MM.1S (cell line): ENCODE measurements around the gene PPEF1.
A peak's percentile ranks its signal among the peaks of the same experiment; 100 is the strongest.

Source experiments
- DNase-seq: peaks from one replicate; pipeline ENCODE4 v3.0.0-alpha.2; 2015
- H2AFZ ChIP-seq: fragments of 300-600 bp; sonication (generic); 2 replicates; pipeline ENCODE4 v1.6.0; 2016; ENCODE audit warnings: antibody characterized with exemption, low read length
- H3F3A ChIP-seq: fragments of 300-600 bp; sonication (generic); 2 replicates; pipeline ENCODE4 v1.6.1; 2016; ENCODE audit warnings: mild to moderate bottlenecking, antibody characterized with exemption, low read length, moderate library complexity, mixed read lengths; ENCODE audit not compliant: insufficient read depth
- H3K27ac ChIP-seq: fragments of 300-600 bp; sonication (generic); 2 replicates; pipeline ENCODE4 v1.5.1; 2016; ENCODE audit warnings: mild to moderate bottlenecking, low read length
- H3K27me3 ChIP-seq: fragments of 300-600 bp; sonication (generic); replicated peaks from 2 replicates; pipeline ENCODE4 v1.6.0; 2016; ENCODE audit warnings: low read length; ENCODE audit not compliant: insufficient read depth
- H3K36me3 ChIP-seq: fragments of 300-600 bp; sonication (generic); replicated peaks from 2 replicates; pipeline ENCODE4 v1.6.1; 2016; ENCODE audit warnings: mild to moderate bottlenecking, low read length, mixed read lengths; ENCODE audit not compliant: insufficient read depth
- H3K4me1 ChIP-seq: fragments of 300-600 bp; sonication (generic); 2 replicates; pipeline ENCODE4 v1.6.1; 2016; ENCODE audit warnings: low read length, mixed read lengths
- H3K4me2 ChIP-seq: fragments of 300-600 bp; sonication (generic); 2 replicates; pipeline ENCODE4 v1.6.0; 2016; ENCODE audit warnings: low read depth, low read length
- H3K4me3 ChIP-seq: fragments of 300-600 bp; sonication (generic); 2 replicates; pipeline ENCODE4 v1.5.1; 2016; ENCODE audit warnings: low read length, mixed read lengths
- H3K79me2 ChIP-seq: fragments of 300-600 bp; sonication (generic); 2 replicates; pipeline ENCODE4 v1.6.1; 2016; ENCODE audit warnings: mixed run types, low read length, mixed read lengths
- H3K9ac ChIP-seq: fragments of 300-600 bp; sonication (generic); 2 replicates; pipeline ENCODE4 v1.6.1; 2016; ENCODE audit warnings: low read length, mixed read lengths
- H3K9me2 ChIP-seq: fragments of 300-600 bp; sonication (generic); replicated peaks from 2 replicates; pipeline ENCODE4 v1.6.1; 2016; ENCODE audit warnings: mild to moderate bottlenecking, low read length, mixed read lengths; ENCODE audit not compliant: insufficient read depth
- H3K9me3 ChIP-seq: fragments of 300-600 bp; sonication (generic); replicated peaks from 2 replicates; pipeline ENCODE4 v1.6.1; 2016; ENCODE audit warnings: mild to moderate bottlenecking, low read length, mixed read lengths; ENCODE audit not compliant: insufficient read depth
- H4K20me1 ChIP-seq: fragments of 300-600 bp; sonication (generic); 2 replicates; pipeline ENCODE4 v1.6.1; 2016; ENCODE audit warnings: mild to moderate bottlenecking, low read length, moderate library complexity, mixed read lengths; ENCODE audit not compliant: insufficient read depth
- EZH2 ChIP-seq: fragments of 300-600 bp; sonication (generic); optimal IDR thresholded peaks from 2 replicates; pipeline ENCODE3; 2017; ENCODE audit warnings: low read depth, mild to moderate bottlenecking, antibody characterized with exemption, low read length, mixed read lengths
- EZH2phosphoT487 ChIP-seq: fragments of 300-600 bp; sonication (generic); IDR thresholded peaks from 2 replicates; pipeline ENCODE4 v1.6.1; 2018; ENCODE audit warnings: antibody characterized with exemption, low read length
- TF ChIP-seq, protein P1 (sequence below): fragments of 300-600 bp; sonication (generic); IDR thresholded peaks from 2 replicates; pipeline ENCODE4 v1.5.1; 2016; ENCODE audit warnings: antibody characterized with exemption, low read length, mixed read lengths

The PPEF1 gene

DNA sequence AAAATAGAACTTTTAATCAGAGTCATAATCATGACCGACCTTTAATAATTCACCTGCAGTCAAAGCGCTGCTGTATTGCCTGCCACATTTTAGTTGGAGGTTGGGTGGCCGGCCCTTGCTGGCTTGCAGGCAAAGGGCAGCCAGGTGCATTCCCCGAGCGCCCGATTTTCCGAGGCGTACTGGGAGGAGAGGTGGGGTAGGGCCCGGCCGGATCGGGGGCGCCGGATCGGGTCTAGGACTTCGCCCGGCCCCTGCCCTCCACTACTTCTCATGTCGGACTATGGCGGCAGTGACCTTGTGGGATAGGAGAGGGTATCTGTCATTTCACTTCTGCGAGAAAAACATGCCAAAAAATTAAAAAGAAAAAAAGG is 33.0 kb upstream of the PPEF1 start:
- Histone ChIP-seq H3K27me3 (no peaks in the 10 kb centered on the region), H3K9ac (peak overlapping the region; percentile 67), H3K9me3 (no peaks in the 10 kb centered on the region), H3F3A (peaks cover 2% of the 10 kb centered on the region; the same call in 1 of the 2 replicates), H3K4me1 (no peaks in the 10 kb centered on the region), H3K9me2 (no peaks in the 10 kb centered on the region), H3K4me3 (peak overlapping the region; percentile 70), H3K36me3 (no peaks in the 10 kb centered on the region), H3K79me2 (no peaks in the 10 kb centered on the region), H2AFZ (peak overlapping the region; percentile 72), H3K27ac (peak overlapping the region; percentile 50; the same call in 1 of the 2 replicates), H3K4me2 (peak overlapping the region; percentile 57; the same call in 1 of the 2 replicates), H4K20me1 (no peaks in the 10 kb centered on the region)
- TF ChIP-seq EZH2, result no peak
- TF ChIP-seq, protein P1, sequence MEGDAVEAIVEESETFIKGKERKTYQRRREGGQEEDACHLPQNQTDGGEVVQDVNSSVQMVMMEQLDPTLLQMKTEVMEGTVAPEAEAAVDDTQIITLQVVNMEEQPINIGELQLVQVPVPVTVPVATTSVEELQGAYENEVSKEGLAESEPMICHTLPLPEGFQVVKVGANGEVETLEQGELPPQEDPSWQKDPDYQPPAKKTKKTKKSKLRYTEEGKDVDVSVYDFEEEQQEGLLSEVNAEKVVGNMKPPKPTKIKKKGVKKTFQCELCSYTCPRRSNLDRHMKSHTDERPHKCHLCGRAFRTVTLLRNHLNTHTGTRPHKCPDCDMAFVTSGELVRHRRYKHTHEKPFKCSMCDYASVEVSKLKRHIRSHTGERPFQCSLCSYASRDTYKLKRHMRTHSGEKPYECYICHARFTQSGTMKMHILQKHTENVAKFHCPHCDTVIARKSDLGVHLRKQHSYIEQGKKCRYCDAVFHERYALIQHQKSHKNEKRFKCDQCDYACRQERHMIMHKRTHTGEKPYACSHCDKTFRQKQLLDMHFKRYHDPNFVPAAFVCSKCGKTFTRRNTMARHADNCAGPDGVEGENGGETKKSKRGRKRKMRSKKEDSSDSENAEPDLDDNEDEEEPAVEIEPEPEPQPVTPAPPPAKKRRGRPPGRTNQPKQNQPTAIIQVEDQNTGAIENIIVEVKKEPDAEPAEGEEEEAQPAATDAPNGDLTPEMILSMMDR, result no peak
- no peak for TF ChIP-seq EZH2phosphoT487
- DNase-seq, result no peak

DNA sequence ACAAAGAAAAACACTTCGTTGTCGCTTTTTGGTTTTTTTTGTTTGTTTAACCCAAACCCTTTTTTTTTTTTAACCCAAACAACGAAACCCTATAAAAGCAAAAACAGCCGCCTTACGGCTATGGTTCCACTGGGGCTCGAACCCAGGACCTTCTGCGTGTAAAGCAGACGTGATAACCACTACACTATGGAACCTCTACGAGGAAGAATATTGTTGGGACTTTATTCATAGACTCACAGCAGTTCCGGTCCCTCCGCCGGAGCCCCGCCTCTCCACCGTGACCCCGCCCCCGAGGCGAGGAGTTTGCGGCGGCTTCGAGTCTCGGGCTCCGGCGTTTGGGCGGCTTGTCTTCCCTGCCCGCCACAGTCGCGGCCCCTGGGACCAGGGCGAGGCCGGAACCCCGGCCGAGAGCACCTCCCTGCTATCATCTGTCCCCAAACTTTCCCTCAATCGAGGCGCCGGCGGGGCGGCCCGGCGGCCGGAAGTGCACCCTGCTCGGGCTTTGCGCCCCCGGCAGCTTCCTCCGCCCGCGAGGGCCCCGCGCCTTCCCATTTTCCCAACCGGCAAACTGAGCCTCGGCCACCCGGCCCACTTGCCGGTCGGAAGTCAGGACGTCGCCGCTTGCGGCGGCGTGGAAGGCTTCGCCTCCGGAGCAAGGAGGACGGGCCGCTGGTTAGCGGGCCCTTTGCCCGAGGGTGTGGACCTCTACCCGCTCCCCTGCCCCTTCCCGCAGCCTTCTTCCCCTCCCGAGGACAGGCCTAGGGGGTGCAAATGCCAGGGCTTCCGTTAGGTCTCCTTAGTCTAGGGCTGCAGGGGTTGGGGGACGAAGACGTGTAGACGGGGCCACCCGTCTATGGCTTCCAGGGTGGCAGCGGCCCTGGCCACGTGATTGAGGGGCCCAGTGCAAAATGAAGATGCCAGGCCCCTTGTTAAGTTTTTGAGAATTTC is 32.4 kb upstream of the PPEF1 start:
- peak overlapping the region; percentile 69; the same call in 1 of the 2 replicates for H3K4me2 ChIP-seq
- peaks cover 2% of the 10 kb centered on the region; the same call in 1 of the 2 replicates for H3F3A ChIP-seq
- no peaks in the 10 kb centered on the region for H3K79me2 ChIP-seq
- DNase-seq, result peak; percentile 73
- peak overlapping the region; percentile 70 for H3K4me3 ChIP-seq
- TF ChIP-seq, protein P1, result no peak
- TF ChIP-seq EZH2, result no peak
- no peak for TF ChIP-seq EZH2phosphoT487
- H3K4me1 ChIP-seq, result no peaks in the 10 kb centered on the region
- no peaks in the 10 kb centered on the region for H3K9me3 ChIP-seq
- H2AFZ ChIP-seq, result peak overlapping the region; percentile 78
- H3K36me3 ChIP-seq, result no peaks in the 10 kb centered on the region
- no peaks in the 10 kb centered on the region for H4K20me1 ChIP-seq
- no peaks in the 10 kb centered on the region for H3K9me2 ChIP-seq
- H3K27me3 ChIP-seq, result no peaks in the 10 kb centered on the region
- H3K27ac ChIP-seq, result peak overlapping the region; percentile 67; the same call in 1 of the 2 replicates
- peak overlapping the region; percentile 67 for H3K9ac ChIP-seq

DNA sequence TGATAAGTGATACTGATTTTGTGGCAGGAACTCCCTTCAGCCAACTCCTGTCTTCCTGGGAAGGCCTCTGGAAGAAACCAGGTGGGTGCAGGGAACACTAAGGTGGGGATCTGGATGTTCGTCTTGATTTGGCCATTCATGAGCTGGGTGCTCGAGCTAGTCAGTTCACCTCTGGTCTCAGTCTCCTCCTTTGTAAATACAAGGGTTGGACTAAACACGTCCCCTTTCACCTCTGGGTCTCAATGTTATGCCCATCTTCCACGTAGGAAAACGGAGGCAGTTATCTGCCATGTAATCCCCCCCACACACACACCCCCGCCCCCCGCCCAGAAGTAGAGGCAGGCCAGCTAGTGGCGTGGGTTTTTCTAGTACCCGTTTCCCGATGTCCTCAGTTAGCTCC is 31.4 kb upstream of the PPEF1 start:
- H3K4me2 ChIP-seq, result no peak overlapping the region
- TF ChIP-seq EZH2, result no peak
- TF ChIP-seq, protein P1, result no peak
- TF ChIP-seq EZH2phosphoT487, result no peak
- H3F3A ChIP-seq, result peaks cover 2% of the 10 kb centered on the region; the same call in 1 of the 2 replicates
- H3K9me3 ChIP-seq, result no peaks in the 10 kb centered on the region
- no peak overlapping the region for H3K27ac ChIP-seq
- H3K9ac ChIP-seq, result no peak overlapping the region
- H3K4me1 ChIP-seq, result no peaks in the 10 kb centered on the region
- no peak overlapping the region for H2AFZ ChIP-seq
- no peaks in the 10 kb centered on the region for H3K79me2 ChIP-seq
- H3K9me2 ChIP-seq, result no peaks in the 10 kb centered on the region
- no peaks in the 10 kb centered on the region for H3K36me3 ChIP-seq
- H3K4me3 ChIP-seq, result no peak overlapping the region
- no peak for DNase-seq
- H3K27me3 ChIP-seq, result no peaks in the 10 kb centered on the region
- H4K20me1 ChIP-seq, result no peaks in the 10 kb centered on the region
